ENCODE data around the gene MAGEL2. TPM values are rescaled to one million over a fixed set of nuclear protein-coding genes. Genes with fewer than 3 reads are reported as not detected.

The MAGEL2 gene
- total and polyA plus RNA-seq, 8 donors: 0.23 to 3.8 (median 0.84) TPM

GRCh38 chr15:23690015-23690414 lies 42.3 kb upstream of the MAGEL2 start:
- Histone ChIP-seq H3K36me3 (no peaks in the 10 kb centered on the region), H3K9me3 (no peaks in the 10 kb centered on the region), H3K27ac (peak overlapping the region in 2 of 4 donors; percentile 29 to 30), H3K4me1 (peaks cover 0 to 4% (median 0%) of the 10 kb centered on the region in 3 donors), H3K4me3 (no peak overlapping the region), H3K27me3 (no peaks in the 10 kb centered on the region)
- 35 to 57% methylated on average over 4 of the region's 4 CpGs for WGBS, 2 donors
- intact Hi-C loops (cut with DNase I): no loop called here
- TF ChIP-seq CTCF (IDR thresholded peaks at IDR 0.05): no peak
- DNase-seq: no peak
- FAIRE-seq: no peak
- ATAC-seq: no peak

GRCh38 chr15:23687143-23687470 lies 39.4 kb upstream of the MAGEL2 start, which contains the start of gene NDN:
Gene NDN (minus strand): TSS chr15:23687305. CDS start chr15:23687217, 88 bp downstream.
- no peaks in the 10 kb centered on the region for H3K9me3 ChIP-seq
- H3K4me1 ChIP-seq: peaks cover 0 to 4% (median 0%) of the 10 kb centered on the region in 3 donors
- H3K27ac ChIP-seq: peak within 1 kb of the TSS in 1 of 4 donors; percentile 33
- 13 to 22% methylated on average over 38 of the region's 38 CpGs for WGBS, 2 donors
- TF ChIP-seq CTCF (IDR thresholded peaks at IDR 0.05): no peak
- no peak for FAIRE-seq
- peak within 1 kb of the TSS; percentile 13 to 60 (median 42) for H3K4me3 ChIP-seq
- H3K27me3 ChIP-seq: no peaks in the 10 kb centered on the region
- intact Hi-C loops (cut with DNase I): no loop called here
- DNase-seq: peak; percentile 44 to 79 (median 66)
- ATAC-seq: peak; percentile 71 to 86 (median 81)
- H3K36me3 ChIP-seq: no peaks in the 10 kb centered on the region

- H3K4me3 ChIP-seq: peak overlapping the region; percentile 13 to 60 (median 42)
- 23 to 32% methylated on average over 50 to 57 of the region's 57 CpGs for WGBS, 2 donors
- no peaks in the 10 kb centered on the region for H3K36me3 ChIP-seq
- peak; percentile 35 to 49 (median 40) for ATAC-seq
- no peak for FAIRE-seq
- no peak for TF ChIP-seq CTCF (IDR thresholded peaks at IDR 0.05)
- peak overlapping the region in 1 of 4 donors; percentile 33 for H3K27ac ChIP-seq
- peaks cover 0 to 4% (median 0%) of the 10 kb centered on the region in 3 donors for H3K4me1 ChIP-seq
- H3K9me3 ChIP-seq: no peaks in the 10 kb centered on the region
- intact Hi-C loops (cut with DNase I): no loop called here
- no peaks in the 10 kb centered on the region for H3K27me3 ChIP-seq
- peak in 4 of 6 donors; percentile 12 to 55 (median 30) for DNase-seq
These were observed 38.9 kb upstream of the MAGEL2 start for GRCh38 chr15:23686466-23687142.

- no peak for TF ChIP-seq CTCF (IDR thresholded peaks at IDR 0.05)
- Histone ChIP-seq H3K36me3 (no peaks in the 10 kb centered on the region), H3K27ac (no peak overlapping the region), H3K4me3 (no peak overlapping the region), H3K4me1 (no peaks in the 10 kb centered on the region), H3K9me3 (no peaks in the 10 kb centered on the region), H3K27me3 (no peaks in the 10 kb centered on the region)
- FAIRE-seq: no peak
- WGBS, 2 donors: 39 to 47% methylated on average over 3 of the region's 3 CpGs
- no peak for ATAC-seq
- DNase-seq: no peak
- intact Hi-C loops (cut with DNase I): no loop called here
These were observed 23.8 kb upstream of the MAGEL2 start for GRCh38 chr15:23671481-23671880.

GRCh38 chr15:23670970-23671369 lies 23.3 kb upstream of the MAGEL2 start:
- 79 to 88% methylated on average over 1 of the region's 1 CpG for WGBS, 2 donors
- no peak for DNase-seq
- no peak overlapping the region for H3K4me3 ChIP-seq
- H3K4me1 ChIP-seq: no peaks in the 10 kb centered on the region
- no peak for FAIRE-seq
- no peaks in the 10 kb centered on the region for H3K9me3 ChIP-seq
- no peaks in the 10 kb centered on the region for H3K36me3 ChIP-seq
- intact Hi-C loops (cut with DNase I): no loop called here
- H3K27ac ChIP-seq: no peak overlapping the region
- no peaks in the 10 kb centered on the region for H3K27me3 ChIP-seq
- no peak for ATAC-seq
- TF ChIP-seq CTCF (IDR thresholded peaks at IDR 0.05): no peak

Data from pancreas (tissue), 10 donors.